Mesendoderm (in vitro differentiated cells): Measurements from ENCODE around the gene AK8.

Experiments used
- DNase-seq: peaks from one replicate; pipeline ENCODE4 v3.0.0; 2013
- H2AK5ac ChIP-seq: 2 replicates; pipeline ENCODE4 v1.6.1; 2013; ENCODE audit warnings: low read length, inconsistent platforms
- H2BK120ac ChIP-seq: 2 replicates; pipeline ENCODE4 v1.6.1; 2013; ENCODE audit warnings: low read depth, mild to moderate bottlenecking, low read length, moderate library complexity, mixed read lengths
- H2BK15ac ChIP-seq: replicated peaks from 2 replicates; pipeline ENCODE4 v1.6.1; 2013; ENCODE audit warnings: low read depth, mild to moderate bottlenecking, moderate library complexity
- H2BK5ac ChIP-seq: 2 replicates; pipeline ENCODE4 v1.6.1; 2013; ENCODE audit warnings: low read length, inconsistent platforms
- H3K18ac ChIP-seq: 2 replicates; pipeline ENCODE4 v1.6.1; 2013; ENCODE audit warnings: mild to moderate bottlenecking, low read length, mixed read lengths
- H3K23ac ChIP-seq: one replicate; pipeline ENCODE4 v1.6.1; 2013; ENCODE audit warnings: low read length
- H3K27ac ChIP-seq: 2 replicates; pipeline ENCODE4 v1.5.1; 2013; ENCODE audit warnings: low read depth, mild to moderate bottlenecking, inconsistent platforms, low read length, moderate library complexity
- H3K27me3 ChIP-seq: 2 replicates; pipeline ENCODE4 v1.6.1; 2013; ENCODE audit warnings: low read length, control low read depth, mild to moderate bottlenecking, inconsistent platforms; ENCODE audit not compliant: insufficient read depth, poor library complexity
- H3K36me3 ChIP-seq: 2 replicates; pipeline ENCODE4 v1.6.1; 2013; ENCODE audit warnings: low read length, inconsistent platforms; ENCODE audit not compliant: control insufficient read depth, insufficient read depth
- H3K4ac ChIP-seq: one replicate; pipeline ENCODE4 v1.6.1; 2013; ENCODE audit warnings: low read depth, mild to moderate bottlenecking, low read length, moderate library complexity
- H3K4me1 ChIP-seq: 2 replicates; pipeline ENCODE4 v1.6.1; 2013; ENCODE audit warnings: low read depth, low read length, inconsistent platforms; ENCODE audit not compliant: control insufficient read depth
- H3K4me2 ChIP-seq: 2 replicates; pipeline ENCODE4 v1.6.1; 2013; ENCODE audit warnings: low read length
- H3K4me3 ChIP-seq: 2 replicates; pipeline ENCODE4 v1.5.1; 2013; ENCODE audit warnings: mild to moderate bottlenecking, low read length
- H3K56ac ChIP-seq: one replicate; pipeline ENCODE4 v1.6.1; 2013; ENCODE audit warnings: low read length
- H3K79me1 ChIP-seq: 2 replicates; pipeline ENCODE4 v1.6.1; 2013; ENCODE audit warnings: low read length, inconsistent platforms
- H3K79me2 ChIP-seq: 2 replicates; pipeline ENCODE4 v1.6.1; 2013; ENCODE audit warnings: mild to moderate bottlenecking, low read length; ENCODE audit not compliant: control insufficient read depth, insufficient read depth
- H3K9ac ChIP-seq: 2 replicates; pipeline ENCODE4 v1.6.1; 2013; ENCODE audit warnings: low read length, inconsistent platforms
- H4K5ac ChIP-seq: one replicate; pipeline ENCODE4 v1.6.1; 2013; ENCODE audit warnings: low read length
- H4K8ac ChIP-seq: one replicate; pipeline ENCODE4 v1.6.1; 2013; ENCODE audit warnings: low read depth, mild to moderate bottlenecking, control low read depth, low read length, moderate library complexity
- WGBS: extraction: QIAGEN DNeasy Blood & Tissue Kit; methylation state at CpG from one replicate; pipeline ENCODE4 v1.1.7; 2013; ENCODE audit warnings: low lambda C conversion rate, missing lambda C conversion rate; ENCODE audit not compliant: insufficient coverage; ENCODE audit errors: extremely low coverage; 5-methylcytosine and 5-hydroxymethylcytosine counted together

AK8 gene

GRCh38 chr9:132863096-132863495, 15.0 kb downstream of the AK8 start:
- WGBS = no CpG with 5 or more reads among the region's 12 CpGs
- Histone ChIP-seq H3K56ac (no peak overlapping the region), H3K23ac (no peak overlapping the region), H3K4me1 (no peaks in the 10 kb centered on the region), H3K36me3 (no peaks in the 10 kb centered on the region), H3K27me3 (no peaks in the 10 kb centered on the region), H2BK120ac (no peak overlapping the region), H4K8ac (no peak overlapping the region), H3K79me1 (no peaks in the 10 kb centered on the region), H3K79me2 (no peaks in the 10 kb centered on the region), H3K4me3 (no peak overlapping the region), H2BK5ac (no peak overlapping the region), H3K18ac (no peak overlapping the region), H2BK15ac (no peak overlapping the region), H3K4ac (no peak overlapping the region), H4K5ac (no peak overlapping the region), H3K9ac (no peak overlapping the region), H3K27ac (no peak overlapping the region), H2AK5ac (no peak overlapping the region), H3K4me2 (no peak overlapping the region)
- no peak for DNase-seq

GRCh38 chr9:132862533-132862932, 15.6 kb downstream of the AK8 start:
- Histone ChIP-seq H2BK120ac (no peak overlapping the region), H3K4me2 (no peak overlapping the region), H2BK5ac (no peak overlapping the region), H3K4ac (no peak overlapping the region), H3K27ac (no peak overlapping the region), H2AK5ac (no peak overlapping the region), H3K56ac (no peak overlapping the region), H3K4me1 (no peaks in the 10 kb centered on the region), H2BK15ac (no peak overlapping the region), H4K8ac (no peak overlapping the region), H3K4me3 (no peak overlapping the region), H3K79me2 (no peaks in the 10 kb centered on the region), H3K36me3 (no peaks in the 10 kb centered on the region), H4K5ac (no peak overlapping the region), H3K23ac (no peak overlapping the region), H3K9ac (no peak overlapping the region), H3K27me3 (no peaks in the 10 kb centered on the region), H3K79me1 (no peaks in the 10 kb centered on the region), H3K18ac (no peak overlapping the region)
- DNase-seq = no peak
- WGBS = no CpG with 5 or more reads among the region's 6 CpGs

- Histone ChIP-seq H4K5ac (no peak overlapping the region), H4K8ac (no peak overlapping the region), H3K27me3 (no peaks in the 10 kb centered on the region), H2BK5ac (no peak overlapping the region), H2BK15ac (no peak overlapping the region), H3K27ac (no peak overlapping the region), H3K4me2 (no peak overlapping the region), H3K18ac (no peak overlapping the region), H2AK5ac (no peak overlapping the region), H3K56ac (no peak overlapping the region), H2BK120ac (no peak overlapping the region), H3K4me3 (no peak overlapping the region), H3K4ac (no peak overlapping the region), H3K4me1 (no peaks in the 10 kb centered on the region), H3K23ac (no peak overlapping the region), H3K9ac (no peak overlapping the region), H3K36me3 (no peaks in the 10 kb centered on the region), H3K79me1 (no peaks in the 10 kb centered on the region), H3K79me2 (no peaks in the 10 kb centered on the region)
- WGBS = no CpG with 5 or more reads among the region's 3 CpGs
- DNase-seq = no peak
Measured at GRCh38 chr9:132861666-132862065, 16.4 kb downstream of the AK8 start.

GRCh38 chr9:132858751-132859150, 19.3 kb downstream of the AK8 start:
- H3K79me1 ChIP-seq = no peaks in the 10 kb centered on the region
- no peak overlapping the region for H3K4me3 ChIP-seq
- no peak overlapping the region for H2BK5ac ChIP-seq
- no peak overlapping the region for H3K4me2 ChIP-seq
- H3K36me3 ChIP-seq = no peaks in the 10 kb centered on the region
- H3K56ac ChIP-seq = no peak overlapping the region
- no peak overlapping the region for H2AK5ac ChIP-seq
- H4K8ac ChIP-seq = no peak overlapping the region
- H3K27ac ChIP-seq = no peak overlapping the region
- H2BK15ac ChIP-seq = no peak overlapping the region
- H3K9ac ChIP-seq = no peak overlapping the region
- no peak overlapping the region for H4K5ac ChIP-seq
- no peak overlapping the region for H3K4ac ChIP-seq
- no peak for DNase-seq
- no peaks in the 10 kb centered on the region for H3K79me2 ChIP-seq
- H2BK120ac ChIP-seq = no peak overlapping the region
- H3K23ac ChIP-seq = no peak overlapping the region
- H3K4me1 ChIP-seq = no peaks in the 10 kb centered on the region
- H3K27me3 ChIP-seq = no peaks in the 10 kb centered on the region
- WGBS = no CpG with 5 or more reads among the region's 7 CpGs
- H3K18ac ChIP-seq = no peak overlapping the region

- Histone ChIP-seq H3K36me3 (no peaks in the 10 kb centered on the region), H4K8ac (no peak overlapping the region), H3K4me1 (no peaks in the 10 kb centered on the region), H3K4ac (no peak overlapping the region), H2BK120ac (no peak overlapping the region), H3K27me3 (no peaks in the 10 kb centered on the region), H2BK5ac (no peak overlapping the region), H3K79me1 (no peaks in the 10 kb centered on the region), H3K4me2 (no peak overlapping the region), H3K79me2 (no peaks in the 10 kb centered on the region), H3K27ac (no peak overlapping the region), H2AK5ac (no peak overlapping the region), H4K5ac (no peak overlapping the region), H3K23ac (no peak overlapping the region), H3K4me3 (no peak overlapping the region), H3K56ac (no peak overlapping the region), H3K18ac (no peak overlapping the region), H2BK15ac (no peak overlapping the region), H3K9ac (no peak overlapping the region)
- no peak for DNase-seq
- no CpG with 5 or more reads among the region's 24 CpGs for WGBS
Measured at GRCh38 chr9:132857616-132858342, 20.3 kb downstream of the AK8 start.

- Histone ChIP-seq H3K27ac (no peak overlapping the region), H4K5ac (no peak overlapping the region)
Measured at GRCh38 chr9:132857031-132857430, 21.1 kb downstream of the AK8 start.

More at GRCh38 chr9:132857031-132857430, 21.1 kb downstream of the AK8 start:
- Histone ChIP-seq H3K9ac (no peak overlapping the region), H3K18ac (no peak overlapping the region), H2BK15ac (no peak overlapping the region), H3K4me3 (no peak overlapping the region), H3K79me1 (no peaks in the 10 kb centered on the region), H3K23ac (no peak overlapping the region), H3K4me1 (no peaks in the 10 kb centered on the region), H3K79me2 (no peaks in the 10 kb centered on the region), H3K4ac (no peak overlapping the region), H3K36me3 (no peaks in the 10 kb centered on the region), H3K56ac (no peak overlapping the region), H3K4me2 (no peak overlapping the region), H2BK5ac (no peak overlapping the region), H2BK120ac (no peak overlapping the region), H3K27me3 (no peaks in the 10 kb centered on the region), H2AK5ac (no peak overlapping the region), H4K8ac (no peak overlapping the region)
- no CpG with 5 or more reads among the region's 8 CpGs for WGBS
- DNase-seq = no peak
